Esophagus muscularis mucosa (tissue), 4 donors: ENCODE data around the gene GSTO1.
"Not testable (repeated sequence)": the region's sequence is repeated elsewhere in the genome, so short reads cannot be mapped to it uniquely, and the experiment has no call there.

Source experiments
- CTCF ChIP-seq, 3 experiments: fragments of 200-600 bp in 2 of 3; fragments of 450-650 bp in 1 of 3; sonication (generic) in 2 of 3; IDR thresholded peaks; one replicate each; pipeline ENCODE4 v1.5.1; 2017 to 2019; ENCODE audit warnings: antibody characterized with exemption in 3 of 3, mild to moderate bottlenecking in 2 of 3, moderate library complexity in 1 of 3
- EP300 ChIP-seq: sonication (generic); formaldehyde crosslinking; IDR thresholded peaks from one replicate; pipeline ENCODE4 v1.6.1; 2017; ENCODE audit warnings: antibody characterized with exemption
- POLR2A ChIP-seq: fragments of 450-650 bp; IDR thresholded peaks from one replicate; pipeline ENCODE4 v1.6.1; 2017; ENCODE audit warnings: antibody characterized with exemption, moderate library complexity, mild to moderate bottlenecking, low read depth
- POLR2AphosphoS5 ChIP-seq, 2 donors: sonication (generic); formaldehyde crosslinking; IDR thresholded peaks; one replicate each; pipeline ENCODE4 v1.6.1; 2017; ENCODE audit warnings: antibody characterized with exemption in 2 of 2

GRCh38 chr10:104248931-104249330 is 5.8 kb upstream of the GSTO1 start:
- not testable (repeated sequence) for TF ChIP-seq CTCF (IDR thresholded peaks at IDR 0.05); POLR2A; EP300; POLR2AphosphoS5 (IDR thresholded peaks at IDR 0.05)
